Liver (tissue), 3 donors: ENCODE measurements around the gene IKZF3.

Experiments
- EGR1 ChIP-seq, 2 donors: IDR thresholded peaks; 2 replicates each; pipeline ENCODE4 v1.6.1; 2016 to 2018; ENCODE audit warnings: antibody characterized with exemption in 2 of 2, low read depth in 2 of 2
- JUND ChIP-seq, 2 donors: IDR thresholded peaks; 2 replicates each; pipeline ENCODE4 v1.6.1; 2016; ENCODE audit warnings: antibody characterized with exemption in 2 of 2
- RAD21 ChIP-seq, 2 donors: IDR thresholded peaks; 2 replicates each; pipeline ENCODE4 v1.6.1; 2016; ENCODE audit warnings: antibody characterized with exemption in 2 of 2, mild to moderate bottlenecking in 2 of 2
- RXRA ChIP-seq, 2 donors: IDR thresholded peaks; 2 replicates each; pipeline ENCODE4 v1.6.1; 2017 to 2018; ENCODE audit warnings: antibody characterized with exemption in 2 of 2, mild to moderate bottlenecking in 1 of 2
- SP1 ChIP-seq: IDR thresholded peaks from 2 replicates; pipeline ENCODE4 v1.6.1; 2018; ENCODE audit warnings: antibody characterized with exemption, mild to moderate bottlenecking
- YY1 ChIP-seq: IDR thresholded peaks from 2 replicates; pipeline ENCODE4 v1.6.1; 2016; ENCODE audit warnings: antibody characterized with exemption, mild to moderate bottlenecking
- TF ChIP-seq, protein P1 (sequence below): fragments of 150-350 bp; IDR thresholded peaks from 2 replicates; pipeline ENCODE4 v1.5.1; 2017; ENCODE audit warnings: improper control_type of control experiment, low read depth, low read length; ENCODE audit not compliant: missing input control
- TF ChIP-seq, protein P2 (sequence below): IDR thresholded peaks from 2 replicates; pipeline ENCODE4 v1.6.1; 2016; ENCODE audit warnings: antibody characterized with exemption, mild to moderate bottlenecking
- TF ChIP-seq, protein P3 (sequence below): IDR thresholded peaks from 2 replicates; pipeline ENCODE4 v1.6.1; 2016; ENCODE audit warnings: antibody characterized with exemption
- donor health status: healthy.
- donor health status: healthy.

DNA sequence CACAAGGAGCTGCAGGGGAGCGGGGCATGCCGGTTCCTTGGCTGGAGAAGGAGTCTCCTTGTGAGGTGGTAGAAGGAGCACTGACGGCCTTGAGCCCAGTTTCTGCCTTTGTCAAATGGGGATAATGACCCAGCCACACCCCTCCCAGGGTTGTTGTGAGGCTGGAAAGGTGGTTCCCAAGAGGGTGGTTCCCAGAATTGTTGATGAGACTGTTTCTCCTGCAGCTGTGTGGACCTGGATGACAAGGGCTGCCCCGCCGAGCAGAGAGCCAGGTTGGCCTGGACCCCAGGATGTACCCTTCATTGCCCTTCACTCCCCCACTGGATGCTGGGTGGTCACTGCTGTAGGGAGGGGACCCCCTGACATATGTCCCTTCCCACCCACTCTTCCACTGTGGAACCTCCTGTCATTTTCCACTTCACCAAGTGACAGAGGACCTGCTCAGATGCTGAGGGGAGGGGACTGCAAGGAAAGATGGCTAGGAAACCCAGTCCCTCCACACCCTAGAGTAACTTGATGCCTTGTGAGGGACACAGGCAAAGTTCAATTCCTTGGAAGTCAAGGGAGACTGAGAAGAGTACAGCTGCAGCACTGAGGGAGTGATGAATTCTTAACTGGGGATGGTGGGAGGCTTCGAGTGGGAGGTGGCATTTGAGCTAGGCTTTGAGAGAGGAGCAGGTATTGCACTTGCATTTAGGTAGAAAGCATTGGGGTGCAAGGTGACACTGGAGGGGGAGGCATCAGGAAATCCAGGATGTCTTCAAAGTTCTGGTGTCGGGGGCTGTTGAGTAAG, 144.4 kb downstream of the IKZF3 start:
- TF ChIP-seq, protein P1, sequence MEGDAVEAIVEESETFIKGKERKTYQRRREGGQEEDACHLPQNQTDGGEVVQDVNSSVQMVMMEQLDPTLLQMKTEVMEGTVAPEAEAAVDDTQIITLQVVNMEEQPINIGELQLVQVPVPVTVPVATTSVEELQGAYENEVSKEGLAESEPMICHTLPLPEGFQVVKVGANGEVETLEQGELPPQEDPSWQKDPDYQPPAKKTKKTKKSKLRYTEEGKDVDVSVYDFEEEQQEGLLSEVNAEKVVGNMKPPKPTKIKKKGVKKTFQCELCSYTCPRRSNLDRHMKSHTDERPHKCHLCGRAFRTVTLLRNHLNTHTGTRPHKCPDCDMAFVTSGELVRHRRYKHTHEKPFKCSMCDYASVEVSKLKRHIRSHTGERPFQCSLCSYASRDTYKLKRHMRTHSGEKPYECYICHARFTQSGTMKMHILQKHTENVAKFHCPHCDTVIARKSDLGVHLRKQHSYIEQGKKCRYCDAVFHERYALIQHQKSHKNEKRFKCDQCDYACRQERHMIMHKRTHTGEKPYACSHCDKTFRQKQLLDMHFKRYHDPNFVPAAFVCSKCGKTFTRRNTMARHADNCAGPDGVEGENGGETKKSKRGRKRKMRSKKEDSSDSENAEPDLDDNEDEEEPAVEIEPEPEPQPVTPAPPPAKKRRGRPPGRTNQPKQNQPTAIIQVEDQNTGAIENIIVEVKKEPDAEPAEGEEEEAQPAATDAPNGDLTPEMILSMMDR: no peak
- TF ChIP-seq JUND (IDR thresholded peaks at IDR 0.05) (no peak), YY1 (no peak), SP1 (no peak), RXRA (IDR thresholded peaks at IDR 0.05) (no peak), RAD21 (IDR thresholded peaks at IDR 0.05) (no peak), EGR1 (IDR thresholded peaks at IDR 0.05; ENCODE audit: low read depth in 2 of 2) (no peak)
- TF ChIP-seq, protein P2, sequence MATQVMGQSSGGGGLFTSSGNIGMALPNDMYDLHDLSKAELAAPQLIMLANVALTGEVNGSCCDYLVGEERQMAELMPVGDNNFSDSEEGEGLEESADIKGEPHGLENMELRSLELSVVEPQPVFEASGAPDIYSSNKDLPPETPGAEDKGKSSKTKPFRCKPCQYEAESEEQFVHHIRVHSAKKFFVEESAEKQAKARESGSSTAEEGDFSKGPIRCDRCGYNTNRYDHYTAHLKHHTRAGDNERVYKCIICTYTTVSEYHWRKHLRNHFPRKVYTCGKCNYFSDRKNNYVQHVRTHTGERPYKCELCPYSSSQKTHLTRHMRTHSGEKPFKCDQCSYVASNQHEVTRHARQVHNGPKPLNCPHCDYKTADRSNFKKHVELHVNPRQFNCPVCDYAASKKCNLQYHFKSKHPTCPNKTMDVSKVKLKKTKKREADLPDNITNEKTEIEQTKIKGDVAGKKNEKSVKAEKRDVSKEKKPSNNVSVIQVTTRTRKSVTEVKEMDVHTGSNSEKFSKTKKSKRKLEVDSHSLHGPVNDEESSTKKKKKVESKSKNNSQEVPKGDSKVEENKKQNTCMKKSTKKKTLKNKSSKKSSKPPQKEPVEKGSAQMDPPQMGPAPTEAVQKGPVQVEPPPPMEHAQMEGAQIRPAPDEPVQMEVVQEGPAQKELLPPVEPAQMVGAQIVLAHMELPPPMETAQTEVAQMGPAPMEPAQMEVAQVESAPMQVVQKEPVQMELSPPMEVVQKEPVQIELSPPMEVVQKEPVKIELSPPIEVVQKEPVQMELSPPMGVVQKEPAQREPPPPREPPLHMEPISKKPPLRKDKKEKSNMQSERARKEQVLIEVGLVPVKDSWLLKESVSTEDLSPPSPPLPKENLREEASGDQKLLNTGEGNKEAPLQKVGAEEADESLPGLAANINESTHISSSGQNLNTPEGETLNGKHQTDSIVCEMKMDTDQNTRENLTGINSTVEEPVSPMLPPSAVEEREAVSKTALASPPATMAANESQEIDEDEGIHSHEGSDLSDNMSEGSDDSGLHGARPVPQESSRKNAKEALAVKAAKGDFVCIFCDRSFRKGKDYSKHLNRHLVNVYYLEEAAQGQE: no peak
- TF ChIP-seq, protein P3, sequence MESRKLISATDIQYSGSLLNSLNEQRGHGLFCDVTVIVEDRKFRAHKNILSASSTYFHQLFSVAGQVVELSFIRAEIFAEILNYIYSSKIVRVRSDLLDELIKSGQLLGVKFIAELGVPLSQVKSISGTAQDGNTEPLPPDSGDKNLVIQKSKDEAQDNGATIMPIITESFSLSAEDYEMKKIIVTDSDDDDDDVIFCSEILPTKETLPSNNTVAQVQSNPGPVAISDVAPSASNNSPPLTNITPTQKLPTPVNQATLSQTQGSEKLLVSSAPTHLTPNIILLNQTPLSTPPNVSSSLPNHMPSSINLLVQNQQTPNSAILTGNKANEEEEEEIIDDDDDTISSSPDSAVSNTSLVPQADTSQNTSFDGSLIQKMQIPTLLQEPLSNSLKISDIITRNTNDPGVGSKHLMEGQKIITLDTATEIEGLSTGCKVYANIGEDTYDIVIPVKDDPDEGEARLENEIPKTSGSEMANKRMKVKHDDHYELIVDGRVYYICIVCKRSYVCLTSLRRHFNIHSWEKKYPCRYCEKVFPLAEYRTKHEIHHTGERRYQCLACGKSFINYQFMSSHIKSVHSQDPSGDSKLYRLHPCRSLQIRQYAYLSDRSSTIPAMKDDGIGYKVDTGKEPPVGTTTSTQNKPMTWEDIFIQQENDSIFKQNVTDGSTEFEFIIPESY: no peak
